ACC112 (cell line): Measurements from ENCODE around the gene VPS37B.
"Not testable (repeated sequence)": the region's sequence is repeated elsewhere in the genome, so short reads cannot be mapped to it uniquely, and the experiment has no call there.

Experiments used
- H2AFZ ChIP-seq: fragments of 200-600 bp; sonication (generic); one replicate; pipeline ENCODE4 v1.6.0; 2017; ENCODE audit warnings: antibody characterized with exemption, low read length; ENCODE audit not compliant: unreplicated experiment
- H3K27ac ChIP-seq: fragments of 200-600 bp; sonication (generic); 2 replicates; pipeline ENCODE4 v1.5.1; 2014; ENCODE audit warnings: low read depth, mild to moderate bottlenecking, antibody characterized with exemption, low read length, moderate library complexity
- H3K27me3 ChIP-seq: fragments of 200-600 bp; sonication (generic); 2 replicates; pipeline ENCODE4 v1.6.1; 2014; ENCODE audit warnings: mild to moderate bottlenecking, antibody characterized with exemption, low read length, moderate library complexity, mixed read lengths; ENCODE audit not compliant: insufficient read depth
- H3K36me3 ChIP-seq: fragments of 200-600 bp; sonication (generic); 2 replicates; pipeline ENCODE4 v1.6.1; 2016; ENCODE audit warnings: mild to moderate bottlenecking, antibody characterized with exemption, low read length, moderate library complexity, mixed read lengths; ENCODE audit not compliant: insufficient read depth
- H3K4me1 ChIP-seq: fragments of 200-600 bp; sonication (generic); one replicate; pipeline ENCODE4 v1.6.1; 2016; ENCODE audit warnings: low read length, mixed read lengths; ENCODE audit not compliant: insufficient read depth, unreplicated experiment, control insufficient read depth
- H3K4me3 ChIP-seq: fragments of 200-600 bp; sonication (generic); 2 replicates; pipeline ENCODE4 v1.5.1; 2014; ENCODE audit warnings: mild to moderate bottlenecking, low read depth, low read length
- H3K79me2 ChIP-seq: fragments of 200-600 bp; sonication (generic); one replicate; pipeline ENCODE4 v1.6.0; 2016; ENCODE audit warnings: low read length; ENCODE audit not compliant: control insufficient read depth, unreplicated experiment, insufficient read depth

VPS37B gene

DNA sequence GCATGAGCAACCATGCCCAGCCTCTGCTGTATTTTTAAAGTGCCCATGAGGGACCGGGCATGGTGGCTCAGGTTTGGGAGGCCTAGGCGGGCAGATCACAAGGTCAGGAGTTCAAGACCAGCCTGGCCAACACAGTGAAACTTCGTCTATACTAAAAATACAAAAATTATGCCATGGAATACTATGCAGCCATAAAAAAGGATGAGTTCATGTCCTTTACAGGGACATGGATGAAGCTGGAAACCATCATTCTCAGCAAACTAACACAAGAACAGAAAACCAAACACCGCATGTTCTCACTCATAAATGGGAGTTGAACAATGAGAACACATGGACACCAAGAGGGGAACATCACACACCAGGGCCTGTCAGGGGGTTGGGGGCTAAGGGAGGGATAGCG lies 9.3 kb upstream of the VPS37B start:
- not testable (repeated sequence) for H3K27me3 ChIP-seq, H3K4me1 ChIP-seq, H3K27ac ChIP-seq

DNA sequence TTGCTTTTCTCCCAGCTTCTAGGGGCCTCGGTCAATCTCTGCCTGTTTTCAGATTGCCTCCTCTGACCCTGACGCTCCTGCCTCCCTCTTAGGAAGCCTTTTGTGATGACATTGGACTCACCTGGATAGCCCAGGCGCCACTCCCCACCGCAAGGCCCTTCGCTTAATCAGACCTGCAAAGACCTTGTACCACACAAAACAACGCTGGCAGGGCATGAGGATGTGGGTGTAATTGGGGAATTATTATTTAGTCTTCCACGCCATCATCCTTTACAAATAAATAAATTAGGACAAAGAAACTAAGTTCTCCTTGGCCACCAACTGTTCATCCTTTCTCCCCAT lies 7.7 kb upstream of the VPS37B start:
- Histone ChIP-seq H3K4me1 (peaks cover under 1% of the 10 kb centered on the region), H3K36me3 (no peaks in the 10 kb centered on the region), H2AFZ (no peak overlapping the region), H3K79me2 (no peaks in the 10 kb centered on the region), H3K27ac (no peak overlapping the region), H3K4me3 (no peak overlapping the region), H3K27me3 (no peaks in the 10 kb centered on the region)

More for the DNA sequence above, 9.3 kb upstream of the VPS37B start:
- H3K4me3 ChIP-seq, H2AFZ ChIP-seq, H3K36me3 ChIP-seq, H3K79me2 ChIP-seq: not testable (repeated sequence)

DNA sequence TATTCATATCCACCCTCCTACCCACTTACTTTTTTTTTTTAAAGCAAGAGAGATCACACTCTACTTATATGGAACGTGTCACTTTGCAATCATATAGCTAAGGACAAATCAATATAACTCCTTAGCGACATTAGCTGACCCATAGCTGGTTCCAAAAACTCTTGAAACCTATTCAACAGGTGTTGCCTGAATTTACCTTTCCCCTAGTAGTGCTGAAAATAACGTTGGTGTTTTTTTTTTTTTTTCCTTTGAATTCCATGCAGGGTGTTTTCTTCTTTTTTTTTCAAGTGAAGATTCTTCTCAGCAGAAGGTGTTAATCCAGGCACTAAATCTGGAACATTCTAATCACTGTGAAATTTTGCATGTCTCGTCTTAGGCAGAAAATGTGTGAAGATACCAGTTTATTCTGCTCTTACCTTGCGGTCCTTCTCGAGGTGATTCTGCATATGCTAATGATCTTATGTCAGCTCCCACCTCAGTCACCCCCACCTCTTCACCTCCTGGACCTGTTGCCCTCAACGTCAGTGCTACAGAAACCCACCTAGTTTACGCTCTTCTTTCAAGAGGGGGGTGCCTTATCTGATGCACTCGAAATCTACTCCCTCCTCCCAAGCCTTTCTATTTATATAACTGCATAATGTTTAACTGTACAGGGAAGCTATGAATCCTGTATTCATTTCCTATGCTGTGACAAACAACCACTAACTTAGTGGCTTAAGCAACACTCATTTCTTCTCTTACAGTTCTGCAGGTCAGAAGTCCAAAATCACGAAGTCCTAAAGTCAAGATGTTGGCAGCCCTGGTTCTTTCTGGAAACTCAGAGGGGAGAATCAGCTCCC lies 7.1 kb upstream of the VPS37B start:
- Histone ChIP-seq H2AFZ (no peak overlapping the region), H3K27ac (no peak overlapping the region), H3K4me3 (no peak overlapping the region), H3K36me3 (no peaks in the 10 kb centered on the region), H3K79me2 (no peaks in the 10 kb centered on the region), H3K4me1 (peaks cover 6% of the 10 kb centered on the region), H3K27me3 (no peaks in the 10 kb centered on the region)

DNA sequence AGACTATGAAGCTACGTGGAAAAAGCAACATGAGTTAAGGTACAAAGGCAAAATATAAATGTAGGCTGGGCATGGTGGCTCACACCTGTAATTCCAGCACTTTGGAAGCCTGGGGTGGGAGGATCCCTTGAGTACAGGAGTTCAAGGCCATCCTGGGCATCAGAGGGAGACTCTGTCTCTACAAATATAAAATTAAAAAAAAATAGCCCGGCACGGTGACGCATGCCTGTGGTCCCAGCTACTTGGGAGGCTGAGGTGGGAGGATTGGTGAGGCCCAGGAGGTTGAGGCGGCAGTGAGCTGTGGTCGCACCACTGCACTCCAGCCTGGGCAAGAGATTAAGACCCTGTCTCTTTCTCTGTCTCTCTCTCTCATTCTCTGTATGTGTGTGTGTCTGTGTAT lies 4.0 kb upstream of the VPS37B start:
- H3K4me3 ChIP-seq, result no peak overlapping the region
- H3K36me3 ChIP-seq, result no peaks in the 10 kb centered on the region
- peaks cover 7% of the 10 kb centered on the region for H3K4me1 ChIP-seq
- H2AFZ ChIP-seq, result no peak overlapping the region
- no peak overlapping the region for H3K27ac ChIP-seq
- H3K27me3 ChIP-seq, result no peaks in the 10 kb centered on the region
- peaks cover 9% of the 10 kb centered on the region for H3K79me2 ChIP-seq

DNA sequence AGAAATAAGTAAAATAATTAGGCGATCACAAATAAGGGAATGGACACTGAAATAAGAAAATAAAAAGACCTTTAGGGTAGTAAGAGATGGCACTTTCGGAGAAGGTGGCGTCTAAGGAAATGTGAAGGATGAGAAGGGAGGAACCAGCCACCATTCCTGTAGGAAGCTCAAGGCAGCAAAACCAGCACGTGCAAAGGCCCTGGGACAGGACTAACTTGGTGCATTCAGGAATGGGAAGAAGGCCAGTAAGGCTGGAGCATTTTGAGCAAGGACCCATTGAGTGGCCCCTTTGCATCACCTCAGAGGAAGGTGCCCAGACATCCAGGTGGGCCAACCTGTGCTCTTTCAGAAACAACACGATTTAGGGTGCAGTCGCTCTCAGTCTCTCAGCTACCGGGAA lies 738 bp upstream of the VPS37B start:
- Histone ChIP-seq H3K27ac (no peak overlapping the region), H2AFZ (no peak overlapping the region), H3K4me1 (peaks cover 30% of the 10 kb centered on the region), H3K36me3 (no peaks in the 10 kb centered on the region), H3K4me3 (no peak overlapping the region), H3K27me3 (no peaks in the 10 kb centered on the region), H3K79me2 (peaks cover 39% of the 10 kb centered on the region)

DNA sequence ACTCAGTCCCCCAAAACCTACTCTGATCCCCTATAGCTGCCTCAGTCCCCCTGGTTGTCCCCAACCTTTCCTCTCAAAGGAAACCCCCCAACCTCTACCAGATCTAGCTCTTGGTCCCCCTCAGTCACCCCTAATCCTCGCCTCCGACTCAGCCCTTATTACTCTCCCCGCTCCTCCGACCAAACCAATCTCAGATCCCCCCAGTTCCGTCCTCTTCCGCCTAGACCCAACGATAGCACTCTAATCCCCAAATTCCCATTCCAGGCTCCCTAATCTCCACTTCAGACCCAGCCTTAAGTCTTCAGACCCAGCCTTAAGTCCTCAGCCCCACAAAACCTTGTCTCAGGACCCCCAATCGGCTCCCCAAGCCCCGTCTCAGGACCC lies 612 bp downstream of the VPS37B start:
- Histone ChIP-seq H3K79me2 (peaks cover 53% of the 10 kb centered on the region), H2AFZ (peak overlapping the region; percentile 73), H3K4me3 (peak overlapping the region; percentile 90), H3K27me3 (no peaks in the 10 kb centered on the region), H3K27ac (peak overlapping the region; percentile 33), H3K36me3 (no peaks in the 10 kb centered on the region), H3K4me1 (peaks cover 41% of the 10 kb centered on the region)

DNA sequence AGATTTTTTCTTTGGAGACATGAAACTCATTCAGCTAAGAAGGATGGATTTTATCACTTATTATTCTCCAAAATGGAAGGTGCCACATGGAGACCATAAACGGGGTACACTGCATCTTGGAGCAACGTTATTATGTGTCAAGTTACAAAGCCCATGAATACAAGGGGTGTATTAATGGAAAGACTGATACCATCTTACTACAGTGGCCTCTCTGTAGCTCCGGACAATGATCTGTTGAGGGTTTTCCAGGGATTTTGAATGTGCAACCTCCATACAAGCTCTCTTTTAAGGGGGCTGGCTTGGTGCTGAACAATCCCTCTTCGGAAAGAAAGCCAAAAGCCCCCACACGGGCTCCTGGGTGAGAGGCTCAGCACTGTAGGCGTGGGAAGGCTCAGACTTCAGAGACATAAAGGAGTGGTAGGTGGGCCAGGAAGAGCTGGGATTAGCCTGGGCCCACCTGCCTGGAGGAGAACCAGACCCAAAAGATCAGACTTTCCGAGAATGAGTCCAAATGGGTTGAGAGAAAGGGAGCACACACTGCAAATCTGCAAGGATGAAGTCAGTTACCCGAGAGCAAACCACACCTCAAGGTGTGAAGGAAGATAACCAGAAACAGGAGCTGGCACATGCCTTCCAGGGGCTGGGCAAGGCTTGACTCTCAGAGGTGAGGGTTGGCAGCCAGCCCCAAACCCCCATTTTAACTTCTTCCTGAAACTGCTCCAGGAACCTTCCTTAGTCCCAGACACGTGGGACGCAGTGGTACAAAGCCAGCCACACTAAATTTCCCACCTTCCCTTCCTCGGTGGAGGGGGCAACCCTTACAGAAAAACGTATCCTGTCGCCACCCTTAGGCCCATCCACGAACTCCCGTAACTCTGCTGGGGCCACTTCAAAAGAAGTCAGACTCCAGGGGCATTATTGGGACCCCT lies 1.5 kb downstream of the VPS37B start:
- peak overlapping the region; percentile 90 for H3K4me3 ChIP-seq
- no peak overlapping the region for H2AFZ ChIP-seq
- peaks cover 41% of the 10 kb centered on the region for H3K4me1 ChIP-seq
- H3K27me3 ChIP-seq, result no peaks in the 10 kb centered on the region
- peaks cover 61% of the 10 kb centered on the region for H3K79me2 ChIP-seq
- no peaks in the 10 kb centered on the region for H3K36me3 ChIP-seq
- H3K27ac ChIP-seq, result no peak overlapping the region

DNA sequence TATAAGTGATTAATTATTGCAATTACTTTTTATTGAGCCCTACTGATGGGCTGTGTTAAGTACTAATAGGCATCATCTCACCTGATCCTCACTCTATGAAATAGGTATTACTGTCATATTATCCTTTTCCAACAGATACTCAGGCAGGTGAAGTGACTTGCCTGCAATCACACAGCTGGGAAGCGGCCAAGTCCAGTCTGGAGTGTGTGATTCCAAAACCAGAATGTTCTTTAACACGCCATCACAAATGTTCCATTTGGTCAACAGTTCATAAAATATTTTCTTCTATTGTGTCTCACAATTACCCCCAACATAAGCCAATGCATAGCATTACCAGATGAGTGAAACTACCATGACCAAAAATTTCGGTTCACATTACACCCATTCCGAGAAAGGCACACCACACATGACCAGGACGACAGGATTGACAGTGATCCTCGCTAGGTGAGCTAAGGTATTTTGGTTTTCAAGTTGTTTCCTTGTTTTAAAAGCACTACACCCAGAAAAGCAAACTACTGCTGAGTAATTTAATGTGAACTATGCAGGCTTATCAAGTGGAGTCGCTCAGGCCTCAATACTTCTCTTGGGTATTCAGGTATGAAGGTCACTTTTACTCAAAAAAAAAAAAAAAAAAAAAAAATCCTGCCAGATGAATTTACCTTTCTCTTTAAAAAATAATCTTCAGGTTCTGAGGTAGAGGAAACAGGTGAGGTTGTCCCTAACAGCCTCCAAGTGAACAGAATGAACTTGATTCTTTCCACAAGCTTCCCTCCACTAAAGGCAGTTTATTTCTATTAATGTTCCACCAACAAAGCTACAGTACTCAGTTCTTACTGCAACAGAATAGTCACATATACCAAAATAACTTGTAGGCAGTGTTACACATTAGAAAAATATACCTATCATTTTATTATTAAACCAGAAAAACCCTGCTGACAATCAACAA lies 2.4 kb downstream of the VPS37B start:
- Histone ChIP-seq H3K27ac (no peak overlapping the region), H3K36me3 (no peaks in the 10 kb centered on the region), H2AFZ (no peak overlapping the region), H3K79me2 (peaks cover 70% of the 10 kb centered on the region), H3K4me1 (peaks cover 46% of the 10 kb centered on the region), H3K27me3 (no peaks in the 10 kb centered on the region), H3K4me3 (peak overlapping the region; percentile 90)

DNA sequence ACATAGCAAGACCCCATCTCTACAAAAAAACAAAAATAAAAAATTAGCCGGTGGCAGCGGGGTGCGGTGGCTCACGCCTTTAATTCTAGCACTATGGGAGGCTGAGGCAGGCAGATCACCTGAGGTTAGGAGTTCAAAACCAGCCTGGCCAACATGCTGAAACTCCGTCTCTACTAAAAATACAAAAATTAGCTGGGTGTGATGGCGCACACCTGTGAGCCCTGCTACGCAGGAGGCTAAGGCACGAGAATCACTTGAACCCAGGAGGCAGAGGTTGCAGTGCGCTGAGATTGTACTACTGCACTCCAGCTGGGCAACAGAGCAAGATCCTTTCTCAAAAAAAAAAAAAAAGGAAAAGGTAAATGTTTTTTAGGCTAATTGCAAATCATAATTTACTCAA lies 3.2 kb downstream of the VPS37B start:
- H3K27me3 ChIP-seq, H3K36me3 ChIP-seq, H3K4me3 ChIP-seq, H2AFZ ChIP-seq: not testable (repeated sequence)
- Histone ChIP-seq H3K79me2 (peaks cover 77% of the 10 kb centered on the region), H3K4me1 (peaks cover 48% of the 10 kb centered on the region), H3K27ac (peak overlapping the region; percentile 42; the same call in 1 of the 2 replicates)
